HepG2 (cell line): ENCODE data around the gene CUEDC2. TPM values are rescaled to one million over a fixed set of nuclear protein-coding genes. Genes with fewer than 3 reads are reported as not detected.

Experiments
- ARID4A ChIP-seq: sonication (generic); formaldehyde crosslinking; IDR thresholded peaks from 2 replicates; pipeline ENCODE4 v1.5.0; 2020; ENCODE audit warnings: mild to moderate bottlenecking, missing genetic modification reagents, borderline replicate concordance
- CREB1 ChIP-seq, 2 experiments: fragments of 450-650 bp in 1 of 2; IDR thresholded peaks; 2 replicates each; pipeline ENCODE4 v1.6.1; 2016 to 2017; ENCODE audit warnings: control low read depth in 1 of 2, mild to moderate bottlenecking in 1 of 2, missing compliant biosample characterization in 1 of 2, missing genetic modification characterization in 1 of 2
- CSRNP2 ChIP-seq: sonication (generic); formaldehyde crosslinking; conservative IDR thresholded peaks from 2 replicates; pipeline ENCODE4 v1.8.0; 2022; ENCODE audit warnings: low read depth, missing genetic modification reagents
- DRAP1 ChIP-seq: IDR thresholded peaks from 2 replicates; pipeline ENCODE4 v1.6.1; 2016; ENCODE audit warnings: missing genetic modification reagents, missing compliant biosample characterization
- ELF3 ChIP-seq: IDR thresholded peaks from 2 replicates; pipeline ENCODE4 v1.6.1; 2016; ENCODE audit warnings: missing genetic modification reagents, missing compliant biosample characterization
- ETV6 ChIP-seq: sonication (generic); formaldehyde crosslinking; conservative IDR thresholded peaks from 2 replicates; pipeline ENCODE4 v1.4.0; 2020; ENCODE audit warnings: missing genetic modification reagents
- GTF2F1 ChIP-seq: fragments of 150-350 bp; IDR thresholded peaks from 2 replicates; pipeline ENCODE4 v1.6.1; 2014; ENCODE audit warnings: low read length
- KLF12 ChIP-seq: sonication (generic); formaldehyde crosslinking; IDR thresholded peaks from 2 replicates; pipeline ENCODE4 v1.4.0; 2020; ENCODE audit warnings: missing genetic modification reagents, borderline replicate concordance
- KLF16 ChIP-seq, 2 experiments: sonication (generic) in 1 of 2; formaldehyde crosslinking in 1 of 2; IDR thresholded peaks; 2 replicates each; pipeline versions ENCODE4 v1.6.1 to v1.8.0; 2016 to 2023; ENCODE audit warnings: missing genetic modification reagents in 2 of 2, missing compliant biosample characterization in 1 of 2
- MAFG ChIP-seq: sonication (generic); formaldehyde crosslinking; IDR thresholded peaks from 2 replicates; pipeline ENCODE4 v1.5.1; 2020; ENCODE audit warnings: mild to moderate bottlenecking, missing genetic modification reagents
- MAX ChIP-seq: IDR thresholded peaks from 2 replicates; pipeline ENCODE4 v1.6.1; 2012; ENCODE audit warnings: inconsistent platforms
- MIER2 ChIP-seq: IDR thresholded peaks from 2 replicates; pipeline ENCODE4 v1.6.1; 2016; ENCODE audit warnings: missing biosample characterization, missing genetic modification reagents
- RNF2 ChIP-seq: fragments of 450-650 bp; conservative IDR thresholded peaks from 2 replicates; pipeline ENCODE4 v1.6.1; 2016; ENCODE audit warnings: low read depth
- RXRB ChIP-seq: IDR thresholded peaks from 2 replicates; pipeline ENCODE4 v1.6.1; 2016; ENCODE audit warnings: borderline replicate concordance, missing genetic modification reagents, missing compliant biosample characterization
- TSC22D2 ChIP-seq: sonication (generic); formaldehyde crosslinking; IDR thresholded peaks from 2 replicates; pipeline ENCODE4 v1.5.1; 2020; ENCODE audit warnings: missing genetic modification reagents, mild to moderate bottlenecking, borderline replicate concordance
- ZBTB34 ChIP-seq: sonication (generic); formaldehyde crosslinking; IDR thresholded peaks from 2 replicates; pipeline ENCODE4 v1.8.0; 2022; ENCODE audit warnings: mild to moderate bottlenecking, missing genetic modification reagents
- ZFP37 ChIP-seq: sonication (generic); formaldehyde crosslinking; IDR thresholded peaks from 2 replicates; pipeline ENCODE4 v1.4.0; 2020; ENCODE audit warnings: missing genetic modification reagents, borderline replicate concordance
- ZNF10 ChIP-seq: sonication (generic); formaldehyde crosslinking; IDR thresholded peaks from 2 replicates; pipeline ENCODE4 v1.4.0; 2020; ENCODE audit warnings: mild to moderate bottlenecking, low read depth, missing genetic modification reagents, borderline replicate concordance
- ZNF431 ChIP-seq: sonication (generic); formaldehyde crosslinking; IDR thresholded peaks from 2 replicates; pipeline ENCODE4 v1.9.0; 2022; ENCODE audit warnings: missing genetic modification reagents, low read depth, mild to moderate bottlenecking, borderline replicate concordance
- ZNF556 ChIP-seq: sonication (generic); formaldehyde crosslinking; IDR thresholded peaks from 2 replicates; pipeline ENCODE4 v1.4.0; 2020; ENCODE audit warnings: mild to moderate bottlenecking, missing genetic modification reagents, borderline replicate concordance
- ZSCAN12 ChIP-seq: sonication (generic); formaldehyde crosslinking; IDR thresholded peaks from 2 replicates; pipeline ENCODE4 v1.9.0; 2021; ENCODE audit warnings: mild to moderate bottlenecking, missing genetic modification reagents
- polyA plus RNA-seq, 8 experiments: library from polyadenylated mRNA; depleted of rRNA in 3 of 8; stranded (reverse) in 7 of 8; unstranded in 1 of 8; fragments of >200 nt; fragmentation: Illumina TruSeq in 4 of 8; extraction: Trizol in 4 of 8; gene quantifications; 2 replicates each; pipeline versions ENCODE4 v1.2.1 to v1.2.3, GENCODE V29; 2011 to 2016; ENCODE audit warnings: low read depth in 4 of 8, missing spikeins in 1 of 8, mixed read lengths in 1 of 8; ENCODE audit not compliant: insufficient read depth in 1 of 8
- total RNA-seq, 5 experiments: library from RNA; depleted of rRNA; stranded (reverse); fragments of >200 nt; fragmentation: Illumina TruSeq; extraction: Trizol; gene quantifications; 2 replicates each; pipeline ENCODE4 v1.2.3, GENCODE V29; 2016; ENCODE audit warnings: low read depth in 1 of 5

Gene CUEDC2
- total and polyA plus RNA-seq, 2 of the 13 experiments (the other 11 are each of a cell fraction or from before 2014, with no cell fraction given), result 13.1 to 18.4 TPM

GRCh38 chr10:102461187-102462054, 29.0 kb upstream of the CUEDC2 start (continued):
- TF ChIP-seq ZFP37 (no peak), ZNF10 (CRISPR knock-in tag) (no peak), RNF2 (no peak), KLF12 (no peak), MIER2 (CRISPR knock-in tag) (peak; percentile 83), ZSCAN12 (CRISPR knock-in tag) (no peak), ZNF556 (CRISPR knock-in tag) (peak; percentile 26; the same call in 1 of the 2 replicates), ZBTB34 (CRISPR knock-in tag) (0 out of 2 replicates have a peak, but pooled peaks have one; percentile 36), CREB1 (IDR thresholded peaks at IDR 0.05) (peak; percentile 51; the same call in 1 of the 2 replicates), CREB1 (CRISPR knock-in tag; IDR thresholded peaks at IDR 0.05) (peak; percentile 82), MAX (peak; percentile 70; the same call in 1 of the 2 replicates), MAFG (CRISPR knock-in tag) (no peak), ETV6 (no peak), DRAP1 (CRISPR knock-in tag) (peak; percentile 54; the same call in 1 of the 2 replicates), TSC22D2 (no peak), ELF3 (no peak), ZNF431 (CRISPR knock-in tag) (no peak), CSRNP2 (CRISPR knock-in tag) (no peak), GTF2F1 (no peak), ARID4A (no peak; the same call in 1 of the 2 replicates), RXRB (CRISPR knock-in tag) (0 out of 2 replicates have a peak, but pooled peaks have one; percentile 23), KLF16 (CRISPR knock-in tag; IDR thresholded peaks at IDR 0.05) (no peak)
